Stimulated activated naive CD4-positive, alpha-beta T cell (primary cell): ENCODE results near the gene HHIPL1.
"Not testable (repeated sequence)": the region's sequence is repeated elsewhere in the genome, so short reads cannot be mapped to it uniquely, and the experiment has no call there.

Source experiments
- DNase-seq, 6 experiments: peaks; one replicate each; lab custom pipeline; 2025; lab: John Stamatoyannopoulos, UW

HHIPL1 gene

GRCh38 chr14:99660794-99661193, 15.9 kb downstream of the HHIPL1 start:
- DNase-seq: no peak

- DNase-seq: not testable (repeated sequence)
Observed at GRCh38 chr14:99661206-99661605, 16.3 kb downstream of the HHIPL1 start.

- DNase-seq: no peak
Observed at GRCh38 chr14:99662846-99663245, 17.9 kb downstream of the HHIPL1 start.

- DNase-seq: no peak
Observed at GRCh38 chr14:99663386-99664057, 18.6 kb downstream of the HHIPL1 start.

- no peak for DNase-seq
Observed at GRCh38 chr14:99664058-99664936, 19.4 kb downstream of the HHIPL1 start.

GRCh38 chr14:99664937-99665273, 20.0 kb downstream of the HHIPL1 start:
- DNase-seq: no peak

- no peak for DNase-seq
Observed at GRCh38 chr14:99666533-99666932, 21.6 kb downstream of the HHIPL1 start.

- no peak for DNase-seq
Observed at GRCh38 chr14:99667045-99667444, 22.1 kb downstream of the HHIPL1 start.

GRCh38 chr14:99667821-99668220, 22.9 kb downstream of the HHIPL1 start:
- DNase-seq: no peak

- DNase-seq: no peak
Observed at GRCh38 chr14:99668307-99669295, 23.7 kb downstream of the HHIPL1 start.

- no peak for DNase-seq
Observed at GRCh38 chr14:99670361-99671234, 25.7 kb downstream of the HHIPL1 start.

- DNase-seq: no peak
Observed at GRCh38 chr14:99671235-99672224, 26.6 kb downstream of the HHIPL1 start.

GRCh38 chr14:99672506-99673304, 27.8 kb downstream of the HHIPL1 start:
- no peak for DNase-seq

- no peak for DNase-seq
Observed at GRCh38 chr14:99673305-99674063, 28.6 kb downstream of the HHIPL1 start.

GRCh38 chr14:99674064-99674650, 29.2 kb downstream of the HHIPL1 start:
- no peak for DNase-seq

GRCh38 chr14:99674776-99675381, 29.9 kb downstream of the HHIPL1 start:
- DNase-seq: no peak

- DNase-seq: no peak
Observed at GRCh38 chr14:99675382-99675835, 30.5 kb downstream of the HHIPL1 start.
